GM18867 (cell line): ENCODE results near the gene WWOX.

Source experiments
- ATAC-seq: cut with Tn5 transposase; IDR thresholded peaks from one replicate; pipeline ENCODE4 v1.9.1; 2021; ENCODE audit warnings: mild to moderate bottlenecking, moderate library complexity; ENCODE audit not compliant: unreplicated experiment

WWOX gene

GRCh38 chr16:79134300-79134699 lies 1034.8 kb downstream of the WWOX start:
- no peak for ATAC-seq

DNA sequence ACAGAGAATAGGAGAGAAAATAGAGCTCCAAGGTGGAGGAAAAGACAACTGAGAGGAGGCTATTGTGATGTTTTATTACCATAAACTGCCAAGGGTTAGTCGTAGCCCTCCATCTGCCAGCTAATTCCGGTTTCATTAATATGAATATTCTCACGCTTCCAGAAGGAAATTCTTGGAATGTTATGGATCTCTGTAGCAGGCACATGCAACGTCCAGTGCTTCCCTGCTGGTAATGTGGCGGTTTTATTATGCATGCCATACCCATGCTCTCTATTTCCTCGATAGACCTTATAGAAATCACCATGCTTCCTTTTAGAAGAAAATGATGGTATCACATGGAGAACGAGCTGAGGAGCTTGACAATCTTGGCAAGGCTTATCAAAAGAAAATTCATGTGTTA lies 1037.5 kb downstream of the WWOX start:
- no peak for ATAC-seq

- ATAC-seq: no peak
Observed at GRCh38 chr16:79137426-79137939, 1038.0 kb downstream of the WWOX start.

DNA sequence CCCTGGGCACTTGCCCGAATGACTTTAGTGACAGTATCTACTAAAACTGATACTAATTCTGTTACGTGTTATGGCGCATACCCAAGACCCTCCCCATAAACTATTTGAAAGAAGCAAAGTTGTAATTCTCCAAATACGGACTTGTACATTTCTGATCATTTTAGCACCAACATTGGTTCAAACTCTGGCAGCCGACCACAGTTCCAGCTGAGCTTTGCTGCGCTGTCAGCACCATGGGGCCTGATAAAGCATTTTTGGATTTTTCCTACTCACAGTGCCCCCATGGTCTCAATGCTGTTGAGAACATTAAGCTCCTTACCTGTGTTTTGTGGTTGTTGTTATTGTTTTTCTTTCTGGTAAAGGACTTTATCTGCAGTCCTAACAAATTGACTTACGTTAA lies 1040.3 kb downstream of the WWOX start:
- no peak for ATAC-seq

DNA sequence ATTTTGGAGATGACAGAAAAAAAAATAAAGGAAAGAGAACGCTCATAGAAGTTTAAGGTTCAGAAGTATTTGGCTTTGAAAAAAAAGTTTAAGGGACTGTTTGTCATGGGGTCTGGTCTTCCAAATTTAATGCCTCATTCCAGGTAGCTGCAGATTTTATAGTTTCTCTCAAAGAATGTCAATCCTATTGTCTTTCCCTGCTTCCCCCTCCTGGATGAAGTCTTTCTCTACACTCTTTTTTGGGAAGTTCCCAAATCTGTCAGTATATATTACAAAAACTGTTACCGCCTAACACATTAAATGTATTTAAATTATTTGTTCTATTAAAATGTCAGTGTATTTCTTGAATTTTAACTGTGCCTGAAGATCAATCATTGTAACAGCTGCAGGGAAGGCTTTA lies 1043.6 kb downstream of the WWOX start:
- no peak for ATAC-seq

- no peak for ATAC-seq
Observed at GRCh38 chr16:79150151-79150550, 1050.7 kb downstream of the WWOX start.

GRCh38 chr16:79150632-79151310 lies 1051.3 kb downstream of the WWOX start:
- ATAC-seq: no peak

- no peak for ATAC-seq
Observed at GRCh38 chr16:79154086-79154485, 1054.6 kb downstream of the WWOX start.

GRCh38 chr16:79155471-79155870 lies 1056.0 kb downstream of the WWOX start:
- no peak for ATAC-seq

GRCh38 chr16:79155904-79156303 lies 1056.5 kb downstream of the WWOX start:
- no peak for ATAC-seq

DNA sequence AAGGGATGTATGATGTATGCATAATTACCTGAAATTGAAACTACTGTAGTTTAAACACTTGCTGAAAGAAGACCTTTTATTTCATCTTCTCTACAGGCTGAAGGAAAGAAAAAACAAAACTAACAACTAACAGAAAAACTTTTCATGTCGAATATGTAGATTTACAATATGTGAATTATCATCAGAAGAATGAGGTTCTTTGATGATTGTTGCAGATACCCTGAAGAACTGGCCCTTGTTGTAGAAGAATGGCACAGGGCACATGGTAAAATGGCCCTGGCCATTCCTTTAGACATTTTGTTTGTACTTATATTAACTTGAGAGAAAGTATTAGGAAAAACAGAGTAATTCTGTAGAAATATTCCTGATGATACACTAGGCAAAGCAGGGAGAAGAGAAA lies 1057.3 kb downstream of the WWOX start:
- no peak for ATAC-seq

DNA sequence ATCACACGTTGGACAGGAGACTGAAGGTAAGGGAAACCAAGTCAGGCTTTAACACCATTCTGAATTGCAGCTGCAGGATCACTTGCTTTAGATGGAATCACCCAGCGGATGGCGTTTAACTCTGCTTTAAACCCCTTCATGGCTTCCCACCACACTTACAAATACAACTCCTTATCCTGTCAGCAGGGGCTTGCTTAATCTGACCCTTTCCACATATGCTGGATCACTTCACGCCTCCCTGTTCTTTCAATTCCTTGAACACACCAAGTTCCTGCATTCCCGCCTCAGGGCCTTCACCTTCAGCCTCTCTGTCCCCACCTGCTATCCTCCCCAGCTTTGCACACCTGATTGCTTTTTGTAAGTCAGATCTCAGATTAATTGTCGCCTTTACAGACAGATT lies 1058.9 kb downstream of the WWOX start:
- ATAC-seq: no peak

DNA sequence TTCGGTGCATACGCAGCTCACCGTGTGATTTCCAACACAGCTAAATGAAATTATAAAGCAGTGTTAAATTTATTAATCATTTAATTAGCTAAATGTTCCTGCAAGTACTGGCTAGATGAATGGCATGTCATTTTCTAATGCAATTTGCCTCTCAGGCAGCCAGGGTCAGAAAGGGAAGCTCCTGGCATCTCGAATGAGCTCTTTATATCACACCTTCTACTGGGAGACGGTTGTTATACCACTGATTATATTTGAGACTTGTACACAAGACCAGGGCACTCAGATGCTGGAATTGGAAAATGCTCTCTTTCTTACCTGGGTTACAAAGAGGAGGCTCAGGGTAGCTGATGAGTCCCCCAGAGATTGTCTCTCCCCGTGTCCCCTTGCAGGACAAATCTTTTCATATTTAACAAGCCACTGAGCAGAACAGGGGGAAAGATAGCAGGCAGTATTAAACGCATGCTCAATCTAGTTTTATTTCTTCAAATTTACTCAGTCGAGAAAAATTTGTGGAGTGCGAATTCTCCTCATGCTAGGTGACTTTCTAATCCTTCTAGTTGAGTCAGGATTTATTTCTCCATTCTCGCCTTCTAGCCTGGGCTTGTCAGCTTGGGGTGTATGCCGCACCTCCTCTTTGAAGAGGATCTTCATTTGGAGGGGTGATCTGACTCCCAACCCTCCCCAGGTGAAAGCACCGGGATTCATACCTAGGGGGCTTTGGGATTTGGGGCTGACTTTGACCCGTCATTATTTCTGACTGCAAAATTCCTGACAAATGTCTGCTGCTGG lies 1060.0 kb downstream of the WWOX start:
- ATAC-seq: no peak

GRCh38 chr16:79162977-79163376 lies 1063.5 kb downstream of the WWOX start:
- ATAC-seq: no peak

GRCh38 chr16:79163691-79164387 lies 1064.4 kb downstream of the WWOX start:
- ATAC-seq: peak; percentile 58

DNA sequence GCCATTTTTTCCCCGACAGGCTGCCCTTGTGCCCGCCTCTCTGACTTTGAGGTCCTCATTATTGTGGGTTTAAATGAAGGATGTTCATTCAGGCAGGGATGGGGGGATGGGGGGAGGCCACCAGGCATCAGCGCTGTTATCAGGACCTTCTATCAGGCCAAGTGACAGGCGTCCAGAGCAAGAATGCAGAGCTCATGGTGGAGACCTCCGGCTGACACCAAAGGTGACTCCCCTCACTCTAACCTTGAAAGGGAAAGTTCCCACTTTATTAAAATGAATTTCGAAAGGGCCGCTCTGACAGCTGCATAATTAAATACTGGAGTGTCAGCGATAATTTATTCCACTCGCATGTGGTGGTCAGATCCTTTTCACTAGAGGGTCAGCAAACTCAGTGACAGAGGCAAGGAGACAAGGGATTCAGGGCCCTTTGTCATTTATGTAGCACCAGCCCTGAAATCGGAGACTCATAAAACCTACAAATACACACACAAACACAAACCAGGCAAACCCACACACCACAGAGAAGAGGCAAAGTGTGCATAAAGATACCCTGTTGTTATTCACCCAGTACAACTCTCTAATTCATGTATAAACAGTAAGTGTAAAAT lies 1065.0 kb downstream of the WWOX start:
- no peak for ATAC-seq

DNA sequence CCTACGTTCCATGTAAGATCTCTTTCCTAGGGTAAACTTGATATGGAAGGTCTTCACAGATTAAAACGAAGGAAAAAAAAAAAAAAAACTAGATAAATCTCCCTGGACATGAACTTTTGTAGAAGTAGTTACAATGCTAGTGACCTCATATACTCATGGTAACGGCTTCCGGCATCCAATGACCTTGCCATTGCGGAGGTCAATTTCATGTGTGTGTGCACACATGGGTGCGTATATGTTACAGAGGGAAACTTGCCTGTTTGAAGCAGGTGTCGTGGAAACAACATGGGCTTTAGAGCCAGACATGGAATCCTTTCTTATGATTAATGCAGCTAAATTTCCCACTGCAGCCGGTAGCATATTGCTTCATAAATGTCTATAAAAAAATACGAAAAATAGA lies 1065.6 kb downstream of the WWOX start:
- no peak for ATAC-seq

- no peak for ATAC-seq
Observed at GRCh38 chr16:79165506-79165905, 1066.1 kb downstream of the WWOX start.

GRCh38 chr16:79167893-79168292 lies 1068.4 kb downstream of the WWOX start:
- ATAC-seq: no peak

GRCh38 chr16:79168321-79168720 lies 1068.9 kb downstream of the WWOX start:
- no peak for ATAC-seq

DNA sequence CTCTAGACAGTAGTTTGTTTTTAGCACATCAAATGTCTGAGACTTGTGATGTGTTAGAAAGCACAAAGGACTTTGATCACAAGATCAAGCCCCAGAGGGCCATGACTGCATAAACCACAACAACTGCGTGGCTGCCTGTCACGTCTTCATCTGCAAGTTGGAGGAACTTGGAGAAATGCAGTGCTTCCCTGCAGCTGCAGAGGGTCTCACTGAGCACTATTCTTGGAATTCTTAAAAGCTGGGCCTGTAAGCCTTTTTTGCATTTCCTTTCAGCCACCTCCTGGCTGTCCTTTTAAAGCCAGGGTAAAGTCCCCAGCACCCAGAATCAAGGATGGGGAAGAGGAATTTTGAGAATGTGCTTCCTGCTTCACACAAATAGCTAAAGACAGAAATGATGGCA lies 1069.8 kb downstream of the WWOX start:
- no peak for ATAC-seq
